ENCODE data around the gene CCDC138. TPM values are rescaled to one million over a fixed set of nuclear protein-coding genes. Genes with fewer than 3 reads are reported as not detected.

The CCDC138 gene
- total RNA-seq, 1 experiment from 2014 or later = 25.8 TPM

- no peak for DNase-seq (ENCODE audit: low spot score)
- H3K36me3 ChIP-seq (ENCODE audit: insufficient read depth, low read length, poor library complexity, severe bottlenecking) = no peaks in the 10 kb centered on the region
- no peaks in the 10 kb centered on the region for H3K27me3 ChIP-seq (replicated peaks; ENCODE audit: insufficient read depth, low read depth, low read length, poor library complexity)
- H3K4me1 ChIP-seq (ENCODE audit: insufficient read depth, low read length, poor library complexity, severe bottlenecking) = no peaks in the 10 kb centered on the region
- intact Hi-C loops (cut with micrococcal nuclease; ENCODE audit: unreplicated experiment) = no loop called here
- no peak for TF ChIP-seq EZH2 (IDR thresholded peaks at IDR 0.05; ENCODE audit: borderline replicate concordance, low read depth, low read length, poor library complexity, severe bottlenecking)
- TF ChIP-seq, protein P1, sequence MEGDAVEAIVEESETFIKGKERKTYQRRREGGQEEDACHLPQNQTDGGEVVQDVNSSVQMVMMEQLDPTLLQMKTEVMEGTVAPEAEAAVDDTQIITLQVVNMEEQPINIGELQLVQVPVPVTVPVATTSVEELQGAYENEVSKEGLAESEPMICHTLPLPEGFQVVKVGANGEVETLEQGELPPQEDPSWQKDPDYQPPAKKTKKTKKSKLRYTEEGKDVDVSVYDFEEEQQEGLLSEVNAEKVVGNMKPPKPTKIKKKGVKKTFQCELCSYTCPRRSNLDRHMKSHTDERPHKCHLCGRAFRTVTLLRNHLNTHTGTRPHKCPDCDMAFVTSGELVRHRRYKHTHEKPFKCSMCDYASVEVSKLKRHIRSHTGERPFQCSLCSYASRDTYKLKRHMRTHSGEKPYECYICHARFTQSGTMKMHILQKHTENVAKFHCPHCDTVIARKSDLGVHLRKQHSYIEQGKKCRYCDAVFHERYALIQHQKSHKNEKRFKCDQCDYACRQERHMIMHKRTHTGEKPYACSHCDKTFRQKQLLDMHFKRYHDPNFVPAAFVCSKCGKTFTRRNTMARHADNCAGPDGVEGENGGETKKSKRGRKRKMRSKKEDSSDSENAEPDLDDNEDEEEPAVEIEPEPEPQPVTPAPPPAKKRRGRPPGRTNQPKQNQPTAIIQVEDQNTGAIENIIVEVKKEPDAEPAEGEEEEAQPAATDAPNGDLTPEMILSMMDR (conservative IDR thresholded peaks at IDR 0.05; ENCODE audit: low read depth, low read length) = no peak
- ChIA-PET CTCF (no interaction called here), POLR2A (ENCODE audit: low non-redundant PET) (no interaction called here)
- H3K4me3 ChIP-seq (ENCODE audit: low read depth, low read length, poor library complexity, severe bottlenecking) = no peak overlapping the region
- H3K27ac ChIP-seq (ENCODE audit: low read depth, low read length, poor library complexity, severe bottlenecking) = no peak overlapping the region
- H3K9me3 ChIP-seq (ENCODE audit: low read depth, low read length, poor library complexity, severe bottlenecking) = no peaks in the 10 kb centered on the region
- BruUV-seq (replicated peaks) = no TSS peak
Observed at GRCh38 chr2:108904680-108905079, 118.1 kb downstream of the CCDC138 start.

DNA sequence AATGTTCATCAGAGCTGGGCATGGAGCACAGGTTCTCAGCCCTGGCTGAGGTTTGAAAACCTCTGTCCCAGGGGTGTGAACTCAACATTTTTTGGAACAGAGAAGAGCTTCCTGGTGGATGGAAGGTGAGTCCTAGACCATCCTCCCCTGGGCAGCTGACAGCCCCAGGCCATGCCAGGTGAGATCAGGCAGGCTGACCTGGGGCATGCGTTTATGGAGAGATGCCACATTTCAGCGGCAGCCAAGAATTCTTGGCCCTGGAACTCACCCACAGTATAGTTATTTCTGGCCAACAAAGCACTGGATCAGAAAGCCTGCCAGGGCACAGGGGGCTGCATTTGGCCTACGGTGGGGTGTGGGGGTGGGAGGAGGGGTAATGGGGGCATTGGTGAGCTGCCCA, 118.6 kb downstream of the CCDC138 start:
- Histone ChIP-seq H3K27ac (ENCODE audit: low read depth, low read length, poor library complexity, severe bottlenecking) (no peak overlapping the region), H3K4me1 (ENCODE audit: insufficient read depth, low read length, poor library complexity, severe bottlenecking) (no peaks in the 10 kb centered on the region), H3K4me3 (ENCODE audit: low read depth, low read length, poor library complexity, severe bottlenecking) (no peak overlapping the region), H3K9me3 (ENCODE audit: low read depth, low read length, poor library complexity, severe bottlenecking) (no peaks in the 10 kb centered on the region), H3K36me3 (ENCODE audit: insufficient read depth, low read length, poor library complexity, severe bottlenecking) (no peaks in the 10 kb centered on the region), H3K27me3 (replicated peaks; ENCODE audit: insufficient read depth, low read depth, low read length, poor library complexity) (no peaks in the 10 kb centered on the region)
- TF ChIP-seq EZH2 (IDR thresholded peaks at IDR 0.05; ENCODE audit: borderline replicate concordance, low read depth, low read length, poor library complexity, severe bottlenecking) = no peak
- TF ChIP-seq, protein P1 (conservative IDR thresholded peaks at IDR 0.05; ENCODE audit: low read depth, low read length) = no peak
- CTCF ChIA-PET = no interaction called here
- intact Hi-C loops (cut with micrococcal nuclease; ENCODE audit: unreplicated experiment) = no loop called here
- POLR2A ChIA-PET (ENCODE audit: low non-redundant PET) = no interaction called here
- DNase-seq (ENCODE audit: low spot score) = no peak
- BruUV-seq (replicated peaks) = no TSS peak

DNA sequence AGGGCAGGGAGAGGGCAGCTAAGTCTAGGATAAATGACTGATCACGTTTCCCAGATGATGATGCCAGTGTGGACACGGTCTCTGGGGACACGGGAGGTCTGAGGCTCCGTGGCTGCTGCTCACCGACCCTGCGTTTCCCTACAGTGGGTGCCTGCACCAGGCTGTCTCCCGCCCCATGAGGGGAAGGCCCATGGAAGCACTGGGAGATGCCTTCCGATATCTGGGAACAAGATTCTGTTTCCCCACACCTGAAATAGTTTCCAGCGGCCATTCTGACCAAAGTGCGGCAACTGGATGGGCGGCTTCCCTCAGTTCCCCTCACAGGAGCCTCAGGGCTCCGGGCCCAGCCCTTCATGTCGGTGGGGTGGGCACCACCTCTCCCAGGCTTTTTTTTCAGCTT, 119.3 kb downstream of the CCDC138 start:
- no peak for DNase-seq (ENCODE audit: low spot score)
- Histone ChIP-seq H3K27ac (ENCODE audit: low read depth, low read length, poor library complexity, severe bottlenecking) (no peak overlapping the region), H3K4me1 (ENCODE audit: insufficient read depth, low read length, poor library complexity, severe bottlenecking) (no peaks in the 10 kb centered on the region), H3K9me3 (ENCODE audit: low read depth, low read length, poor library complexity, severe bottlenecking) (no peaks in the 10 kb centered on the region), H3K4me3 (ENCODE audit: low read depth, low read length, poor library complexity, severe bottlenecking) (no peak overlapping the region), H3K27me3 (replicated peaks; ENCODE audit: insufficient read depth, low read depth, low read length, poor library complexity) (no peaks in the 10 kb centered on the region), H3K36me3 (ENCODE audit: insufficient read depth, low read length, poor library complexity, severe bottlenecking) (no peaks in the 10 kb centered on the region)
- ChIA-PET POLR2A (ENCODE audit: low non-redundant PET) (no interaction called here), CTCF (no interaction called here)
- intact Hi-C loops (cut with micrococcal nuclease; ENCODE audit: unreplicated experiment) = no loop called here
- BruUV-seq (replicated peaks) = no TSS peak
- TF ChIP-seq, protein P1 (conservative IDR thresholded peaks at IDR 0.05; ENCODE audit: low read depth, low read length) = no peak
- TF ChIP-seq EZH2 (IDR thresholded peaks at IDR 0.05; ENCODE audit: borderline replicate concordance, low read depth, low read length, poor library complexity, severe bottlenecking) = no peak
